ENCODE measurements around the gene CHCHD3.

GRCh38 chr7:132988117-132988516 is 93.8 kb downstream of the CHCHD3 start:
- TF ChIP-seq CTCF (conservative IDR thresholded peaks at IDR 0.05; ENCODE audit: low read length) (no peak), EZH2phosphoT487 (IDR thresholded peaks at IDR 0.05; ENCODE audit: borderline replicate concordance, low read depth, low read length) (no peak)
